Retinal pigment epithelial cell (primary cell): ENCODE measurements around the gene CFAP57.

Source experiments
- DNase-seq: peaks from one replicate; pipeline ENCODE4 v3.0.0-alpha.2; 2010; ENCODE audit warnings: low read depth
- H3K4me3 ChIP-seq: 2 replicates; pipeline ENCODE4 v1.5.1; 2011; ENCODE audit warnings: mild to moderate bottlenecking, low read length, control low read depth, moderate library complexity
- CTCF ChIP-seq: conservative IDR thresholded peaks from 2 replicates; pipeline ENCODE4 v1.5.1; 2011; ENCODE audit warnings: low read depth, low read length, control low read depth, inconsistent platforms

CFAP57 gene

GRCh38 chr1:43252225-43252624 lies 80.1 kb downstream of the CFAP57 start:
- no peak for TF ChIP-seq CTCF
- no peak for DNase-seq
- H3K4me3 ChIP-seq, result no peak overlapping the region

- TF ChIP-seq CTCF, result no peak
- no peak overlapping the region for H3K4me3 ChIP-seq
Observed at GRCh38 chr1:43253173-43253572, 81.0 kb downstream of the CFAP57 start.

GRCh38 chr1:43253876-43254275 lies 81.7 kb downstream of the CFAP57 start:
- no peak for TF ChIP-seq CTCF
- H3K4me3 ChIP-seq, result no peak overlapping the region
- no peak for DNase-seq

More at GRCh38 chr1:43253173-43253572, 81.0 kb downstream of the CFAP57 start:
- no peak for DNase-seq

GRCh38 chr1:43255438-43256210 lies 83.5 kb downstream of the CFAP57 start:
- H3K4me3 ChIP-seq, result no peak overlapping the region
- no peak for TF ChIP-seq CTCF
- DNase-seq, result no peak

GRCh38 chr1:43256675-43257570 lies 84.8 kb downstream of the CFAP57 start:
- H3K4me3 ChIP-seq, result no peak overlapping the region
- no peak for TF ChIP-seq CTCF
- no peak for DNase-seq

GRCh38 chr1:43258370-43258769 lies 86.2 kb downstream of the CFAP57 start:
- H3K4me3 ChIP-seq, result no peak overlapping the region
- no peak for TF ChIP-seq CTCF
- no peak for DNase-seq
